ENCODE measurements around the gene PLP2. TPM values are rescaled to one million over a fixed set of nuclear protein-coding genes. Genes with fewer than 3 reads are reported as not detected.

Gene PLP2
- total RNA-seq, 2 donors from 2014 or later: 187 to 238 TPM

DNA sequence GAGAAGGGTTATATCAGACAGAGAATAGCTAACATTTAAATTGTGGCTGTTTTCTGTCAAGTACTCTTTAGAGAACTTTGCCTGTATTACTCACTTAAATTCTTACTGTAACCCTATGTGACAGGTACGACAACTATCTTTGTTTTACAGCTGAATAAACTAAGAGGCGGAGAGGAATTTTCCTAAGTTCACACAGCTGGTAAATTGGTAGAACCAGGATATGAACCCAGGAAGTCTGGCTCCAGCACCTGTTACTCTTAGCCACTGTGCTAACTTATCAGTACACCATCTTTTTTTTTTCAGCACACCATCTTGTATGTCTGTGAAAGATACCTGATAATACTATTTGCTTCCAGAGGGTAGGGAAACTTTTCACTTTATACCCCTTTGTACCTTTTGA lies 30.3 kb downstream of the PLP2 start:
- intact Hi-C loops (cut with DNase I): no loop called here
- no peak for DNase-seq (ENCODE audit: low spot score)

DNA sequence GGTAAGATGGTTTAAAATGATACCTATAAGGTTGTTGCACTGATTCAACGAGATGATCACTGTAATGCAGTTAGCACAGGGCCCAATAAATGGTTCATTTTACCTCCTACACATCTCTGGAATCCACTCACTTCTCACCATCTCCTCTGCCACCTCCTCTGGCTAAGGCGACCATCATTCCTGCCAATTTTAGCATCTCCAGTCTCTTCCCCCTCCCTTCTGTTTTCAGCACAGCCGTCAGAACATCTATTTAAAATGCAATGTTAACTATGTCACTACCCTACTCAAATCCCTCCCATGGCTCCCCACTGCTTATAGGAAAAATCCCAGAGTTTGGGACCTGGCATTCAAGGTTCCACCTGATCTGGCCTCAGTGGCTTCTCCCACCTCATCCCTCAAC lies 31.8 kb downstream of the PLP2 start:
- intact Hi-C loops (cut with DNase I): no loop called here
- DNase-seq (ENCODE audit: low spot score): no peak

- intact Hi-C loops (cut with DNase I): no loop called here
- no peak for DNase-seq (ENCODE audit: low spot score)
Measured at GRCh38 chrX:49204017-49204416, 32.3 kb downstream of the PLP2 start.

DNA sequence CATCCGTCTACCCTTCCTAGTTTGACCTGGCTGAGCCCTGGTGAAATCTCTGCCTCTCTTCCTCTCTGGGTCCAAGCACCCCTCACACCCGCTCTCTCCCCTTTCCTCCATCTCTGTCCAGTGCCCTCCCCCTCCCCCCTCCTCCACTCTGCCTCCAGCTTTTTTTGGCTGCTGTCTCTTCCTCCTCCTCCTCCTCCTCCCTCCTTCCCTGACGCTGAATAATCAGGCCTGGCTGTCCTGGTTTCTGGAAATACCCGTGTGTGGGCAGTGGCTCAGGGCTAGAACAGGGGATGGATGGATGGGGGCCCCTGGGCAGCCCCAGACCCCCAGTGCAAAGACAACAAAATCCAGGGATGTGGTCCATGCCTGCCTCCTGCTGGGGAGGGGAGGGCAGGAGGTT lies 33.0 kb downstream of the PLP2 start:
- no peak for DNase-seq (ENCODE audit: low spot score)
- intact Hi-C loops (cut with DNase I): no loop called here

DNA sequence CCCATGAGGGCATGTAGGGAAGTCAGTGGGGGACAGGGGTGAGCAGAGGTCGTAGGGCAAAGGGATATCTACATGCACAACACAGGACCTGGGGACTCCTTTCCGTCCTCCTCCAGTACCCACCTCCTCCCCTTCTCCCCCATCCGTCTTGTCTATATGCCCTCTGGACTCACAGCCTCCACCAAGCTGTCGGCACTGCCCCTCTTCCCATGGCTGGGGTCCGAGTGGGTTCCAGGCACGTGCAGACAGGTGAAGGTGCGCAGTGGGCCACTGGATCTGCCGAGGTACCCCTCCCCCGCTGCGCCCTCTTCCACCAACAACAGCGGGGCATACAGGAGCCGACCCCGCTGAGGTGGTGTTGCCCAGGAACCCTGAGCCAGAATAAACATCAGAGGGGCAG lies 33.7 kb downstream of the PLP2 start:
- DNase-seq (ENCODE audit: low spot score): no peak
- intact Hi-C loops (cut with DNase I): no loop called here

DNA sequence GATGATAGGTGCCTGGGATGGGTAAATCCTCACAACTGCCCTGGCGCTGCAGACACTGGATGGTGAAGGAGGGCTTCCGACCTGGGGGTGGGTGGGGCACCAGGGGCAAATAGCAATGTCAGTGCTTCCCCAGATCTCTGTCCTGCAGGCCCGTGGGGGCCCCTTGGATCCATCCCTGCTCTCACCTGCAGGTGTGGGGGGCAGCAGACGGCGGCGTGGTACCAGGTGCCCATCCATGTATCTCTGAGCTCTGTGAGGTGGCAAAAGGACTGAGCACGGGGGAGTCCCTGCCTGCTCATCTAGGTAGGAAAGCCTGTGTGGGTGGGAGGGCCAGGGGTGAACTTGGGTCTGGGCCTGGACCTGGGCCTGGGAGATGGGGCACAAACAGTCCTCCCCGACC lies 34.8 kb downstream of the PLP2 start:
- intact Hi-C loops (cut with DNase I): no loop called here
- DNase-seq (ENCODE audit: low spot score): no peak

DNA sequence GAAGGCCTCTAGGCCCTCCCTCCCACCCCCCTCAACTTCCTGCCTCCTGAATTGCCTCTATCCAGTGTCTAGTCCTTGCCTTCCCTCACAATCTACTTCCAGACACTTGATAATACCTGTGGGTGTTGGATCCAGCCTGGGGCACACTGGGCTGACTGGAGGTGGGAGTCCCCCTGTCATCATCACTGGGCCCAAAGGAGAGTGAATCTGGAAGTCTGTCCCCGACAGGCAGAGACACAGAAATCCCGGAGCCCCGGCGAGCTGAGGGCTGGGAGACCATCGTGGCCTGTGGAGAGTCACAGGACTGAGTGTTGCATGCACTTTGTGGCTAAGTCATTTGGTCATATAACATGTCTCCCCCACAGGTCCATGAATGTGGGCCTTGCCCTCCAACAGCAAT lies 36.7 kb downstream of the PLP2 start:
- no peak for DNase-seq (ENCODE audit: low spot score)
- intact Hi-C loops (cut with DNase I): no loop called here

DNA sequence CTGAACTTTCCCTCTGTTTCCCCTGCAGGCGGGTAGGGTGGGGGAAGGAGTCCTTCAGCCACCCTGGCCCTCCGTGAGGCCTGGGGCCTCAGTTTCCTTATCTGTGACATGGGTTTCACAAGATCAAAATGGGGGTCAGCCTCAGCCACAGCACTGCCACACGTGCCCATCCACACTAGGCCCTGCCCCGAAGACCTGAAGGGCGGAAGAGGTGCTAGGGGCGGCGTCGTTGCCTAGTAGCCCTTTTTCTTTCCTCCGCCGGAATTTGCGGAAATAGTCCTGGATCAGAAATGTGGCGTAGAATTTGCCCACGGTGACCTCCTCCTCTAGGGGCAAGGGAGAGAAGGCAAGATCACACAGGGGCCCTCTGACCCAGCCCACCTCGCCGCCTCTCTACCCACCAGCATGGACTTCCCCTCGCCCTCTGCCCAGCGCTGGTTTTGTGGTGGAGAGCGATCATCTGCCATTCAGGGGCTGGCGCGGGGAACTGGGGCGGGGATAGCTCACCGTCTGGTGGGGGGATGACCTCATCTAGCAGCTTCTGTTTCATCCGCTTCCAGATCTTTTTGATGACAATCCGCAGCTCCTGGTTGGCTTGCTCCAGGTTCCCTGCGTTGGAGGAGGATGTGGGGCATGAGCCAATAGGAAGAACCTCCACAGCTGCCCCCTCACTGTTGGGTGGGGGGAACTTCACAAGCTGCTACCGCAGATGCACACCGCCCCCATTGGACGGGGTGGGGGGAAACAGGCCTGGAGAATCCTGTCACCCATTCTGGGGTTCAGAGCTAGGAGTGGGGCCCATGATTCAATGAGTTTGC lies 37.9 kb downstream of the PLP2 start:
- intact Hi-C loops (cut with DNase I): no loop called here
- DNase-seq (ENCODE audit: low spot score): no peak

DNA sequence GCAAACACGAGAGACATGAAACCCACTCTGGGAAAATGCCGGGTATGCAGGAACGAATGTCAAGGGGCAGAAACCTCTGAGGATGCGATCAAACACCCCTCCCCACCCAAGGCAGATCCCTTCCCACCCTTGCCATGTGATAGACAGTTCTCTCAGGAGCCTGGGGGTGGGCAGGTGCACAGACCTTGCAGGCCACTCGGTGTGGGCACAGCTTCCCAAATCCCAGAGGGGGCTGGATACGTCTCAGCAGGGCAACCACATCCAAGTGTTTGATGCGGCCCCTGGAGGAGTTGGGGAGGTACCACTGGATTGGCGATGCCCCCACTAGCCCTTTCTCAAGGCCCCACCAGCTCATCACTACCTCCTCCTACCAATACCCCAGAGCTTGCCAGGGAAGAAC lies 38.7 kb downstream of the PLP2 start:
- DNase-seq (ENCODE audit: low spot score): no peak
- intact Hi-C loops (cut with DNase I): no loop called here

DNA sequence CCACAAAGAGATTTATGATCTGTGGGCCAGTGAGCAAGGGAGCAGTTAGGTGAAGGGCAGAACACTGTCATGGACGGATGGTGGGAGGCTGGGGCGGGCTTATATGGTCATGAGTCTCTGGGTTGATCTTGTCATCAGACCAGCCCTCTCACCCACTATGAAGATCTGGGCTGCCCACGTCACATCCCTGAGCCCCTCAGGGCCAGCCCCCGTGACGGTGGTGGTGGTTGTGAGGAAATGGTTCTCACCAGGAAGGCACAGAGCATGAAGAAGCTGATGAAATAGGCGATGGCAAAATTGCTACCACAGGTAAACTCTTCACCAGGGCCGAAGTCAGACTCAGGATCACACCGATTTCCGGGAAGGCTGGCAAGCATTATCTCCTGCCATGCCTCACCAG lies 39.4 kb downstream of the PLP2 start:
- intact Hi-C loops (cut with DNase I): no loop called here
- DNase-seq (ENCODE audit: low spot score): no peak

DNA sequence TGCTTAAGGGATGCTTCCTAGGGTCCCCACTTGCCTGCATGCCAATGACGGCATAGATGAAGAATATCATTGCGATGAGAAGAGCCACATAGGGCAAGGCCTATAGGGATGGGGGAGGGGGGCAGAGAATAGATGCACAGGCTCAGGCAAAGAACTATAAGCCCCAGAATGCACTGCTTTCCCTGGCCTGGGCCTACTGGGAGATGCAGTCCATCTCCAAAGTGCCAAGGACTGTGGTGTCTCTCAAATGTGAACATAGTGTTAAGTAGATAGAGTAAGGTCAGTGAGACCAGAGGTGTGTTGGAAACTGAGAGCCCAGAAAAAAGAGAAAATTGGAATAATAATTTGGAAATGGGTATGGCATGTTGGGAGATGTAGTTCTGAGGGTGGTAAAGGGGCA lies 40.5 kb downstream of the PLP2 start:
- intact Hi-C loops (cut with DNase I): no loop called here
- no peak for DNase-seq (ENCODE audit: low spot score)

GRCh38 chrX:49212861-49213260 lies 41.2 kb downstream of the PLP2 start:
- intact Hi-C loops (cut with DNase I): no loop called here
- DNase-seq (ENCODE audit: low spot score): no peak

- intact Hi-C loops (cut with DNase I): no loop called here
- DNase-seq (ENCODE audit: low spot score): no peak
Measured at GRCh38 chrX:49214416-49214815, 42.7 kb downstream of the PLP2 start.

GRCh38 chrX:49214996-49215526 lies 43.4 kb downstream of the PLP2 start:
- intact Hi-C loops (cut with DNase I): no loop called here
- no peak for DNase-seq (ENCODE audit: low spot score)

DNA sequence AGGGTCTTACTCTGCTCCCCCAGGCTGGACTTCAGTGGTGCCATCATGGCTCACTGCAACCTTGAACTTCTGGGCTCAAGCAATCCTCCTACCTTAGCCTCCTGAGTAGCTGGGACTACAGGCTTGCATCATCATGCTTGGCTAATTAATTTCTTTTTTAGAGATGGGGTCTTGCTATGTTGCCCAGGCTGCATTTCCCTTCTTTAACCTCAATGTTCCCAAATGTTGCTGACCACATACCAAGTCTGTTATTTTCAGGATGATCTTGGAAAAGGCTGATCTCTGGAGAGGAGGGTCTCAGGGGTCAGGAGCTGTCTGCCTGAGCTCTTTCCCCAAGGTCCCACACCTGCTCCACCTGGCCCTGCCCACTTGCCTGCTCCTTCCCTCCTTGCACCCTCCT lies 48.4 kb downstream of the PLP2 start:
- intact Hi-C loops (cut with DNase I): no loop called here
- peak; percentile 2 for DNase-seq (ENCODE audit: low spot score)

DNA sequence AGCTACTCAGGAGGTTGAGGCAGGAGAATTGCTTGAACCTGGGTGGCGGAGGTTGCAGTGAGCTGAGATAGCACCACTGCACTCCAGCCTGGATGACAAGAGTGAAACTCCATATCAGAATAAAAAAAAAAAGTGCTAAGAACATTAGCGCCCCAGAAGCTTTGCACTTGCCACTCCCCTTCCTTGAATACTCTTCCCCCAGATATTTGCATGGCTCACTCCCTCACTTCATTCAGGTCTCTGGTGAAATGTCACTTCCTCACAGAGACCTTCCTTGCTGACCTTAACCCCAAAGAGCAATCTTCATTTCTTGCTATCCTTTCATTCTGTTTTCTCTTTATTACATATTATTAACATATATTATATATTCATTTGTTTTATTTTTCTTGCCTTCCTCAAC lies 50.2 kb downstream of the PLP2 start:
- DNase-seq (ENCODE audit: low spot score): no peak
- intact Hi-C loops (cut with DNase I): no loop called here

Other genes with a start within 250 kb of the PLP2 start
- 10 to 100 TPM; 36.0 to 36.9 TPM for gene OTUD5, start 214.3 kb upstream of the PLP2 start, total RNA-seq
- gene KCND1, start 200.1 kb upstream of the PLP2 start, total RNA-seq: 1 to 10 TPM; 2.0 to 6.3 TPM
- 10 to 100 TPM; 27.6 to 31.6 TPM for gene GRIPAP1, start 169.6 kb upstream of the PLP2 start, total RNA-seq
- gene TFE3, start 128.5 kb upstream of the PLP2 start, total RNA-seq: 10 to 100 TPM; 46.4 to 52.6 TPM
- 1 to 10 TPM; 3.0 to 4.1 TPM for gene CCDC120, start 112.9 kb upstream of the PLP2 start, total RNA-seq
- gene PRAF2, start 97.9 kb upstream of the PLP2 start, total RNA-seq: 10 to 100 TPM; 36.4 to 42.6 TPM
- gene WDR45, start 92.0 kb upstream of the PLP2 start, total RNA-seq: 10 to 100 TPM; 49.8 to 51.9 TPM
- 10 to 100 TPM; 12.9 to 15.9 TPM for gene GPKOW, start 48.2 kb upstream of the PLP2 start, total RNA-seq
- gene MAGIX, start 9.1 kb upstream of the PLP2 start, total RNA-seq: 1 to 10 TPM; 1.3 to 2.8 TPM
- 1 to 10 TPM; 7.3 to 8.0 TPM for gene PRICKLE3, start 14.5 kb downstream of the PLP2 start, total RNA-seq
- gene SYP, start 28.3 kb downstream of the PLP2 start, total RNA-seq: 1 to 10 TPM; 1.1 to 1.5 TPM
- gene CACNA1F, start 61.4 kb downstream of the PLP2 start, total RNA-seq: under 1 TPM; 0.09 to 0.10 TPM
- 10 to 100 TPM in 1 of 2 donors, 1 to 10 TPM in 1; 9.9 to 10.4 TPM for gene CCDC22, start 63.6 kb downstream of the PLP2 start, total RNA-seq
- gene FOXP3, start 92.8 kb downstream of the PLP2 start, total RNA-seq: under 1 TPM in 1 of 2 donors, not detected in 1; 0.10 TPM
- gene PPP1R3F, start 97.9 kb downstream of the PLP2 start, total RNA-seq: 1 to 10 TPM; 5.2 to 5.4 TPM
- not detected for gene GAGE10, start 131.7 kb downstream of the PLP2 start, total RNA-seq
- not detected for gene GAGE12J, start 150.1 kb downstream of the PLP2 start, total RNA-seq
- not detected for gene GAGE13, start 159.7 kb downstream of the PLP2 start, total RNA-seq

Data from posterior vena cava (tissue), 2 donors.